ENCODE measurements around the gene ENO4. TPM values are rescaled to one million over a fixed set of nuclear protein-coding genes. Genes with fewer than 3 reads are reported as not detected.
A peak's percentile ranks its signal among the peaks of the same experiment; 100 is the strongest.

ENO4 gene
- total and polyA plus RNA-seq, 2 experiments from 2014 or later = 0.24 to 0.44 TPM

GRCh38 chr10:116880716-116881482, 31.6 kb downstream of the ENO4 start:
- H3K9me3 Mint-ChIP-seq = no peaks in the 10 kb centered on the region
- TF ChIP-seq REST (IDR thresholded peaks at IDR 0.05; ENCODE audit: unreplicated experiment) = no peak
- no peak for TF ChIP-seq EZH2 (IDR thresholded peaks at IDR 0.05; ENCODE audit: low read depth, unreplicated experiment)
- TF ChIP-seq EZH2phosphoT487 (IDR thresholded peaks at IDR 0.05; ENCODE audit: unreplicated experiment) = no peak
- H4K20me1 ChIP-seq (replicated peaks; ENCODE audit: insufficient read depth) = no peaks in the 10 kb centered on the region
- peaks cover 19% of the 10 kb centered on the region for H3K4me1 ChIP-seq (ENCODE audit: insufficient read depth)
- no peaks in the 10 kb centered on the region for H3K36me3 ChIP-seq (ENCODE audit: insufficient read depth)
- no peak overlapping the region for H2AFZ ChIP-seq
- H3K9me2 ChIP-seq (ENCODE audit: insufficient read depth) = no peaks in the 10 kb centered on the region
- peaks cover 18% of the 10 kb centered on the region for H3K4me1 Mint-ChIP-seq
- peaks cover 2% of the 10 kb centered on the region for H3K27me3 Mint-ChIP-seq (ENCODE audit: insufficient read depth, low read depth, poor library complexity)
- no peak overlapping the region for H3K27ac Mint-ChIP-seq
- H3F3A ChIP-seq (replicated peaks; ENCODE audit: low read depth) = no peaks in the 10 kb centered on the region
- H3K4me3 ChIP-seq = no peak overlapping the region
- H3K27me3 ChIP-seq (ENCODE audit: insufficient read depth) = no peaks in the 10 kb centered on the region
- no peaks in the 10 kb centered on the region for H3K36me3 Mint-ChIP-seq (ENCODE audit: low read depth)
- ATAC-seq = peak; percentile 73
- H3K4me3 Mint-ChIP-seq = no peak overlapping the region
- DNase-seq (ENCODE audit: low spot score) = no peak
- no peaks in the 10 kb centered on the region for H3K79me2 ChIP-seq (replicated peaks; ENCODE audit: insufficient read depth)
- 0 out of 2 replicates have a peak overlapping the region, but pooled peaks have one; percentile 34 for H3K4me2 ChIP-seq
- H3K27ac ChIP-seq (ENCODE audit: low read depth) = no peak overlapping the region

- H3K27me3 ChIP-seq (ENCODE audit: insufficient read depth) = no peaks in the 10 kb centered on the region
- H3K4me1 ChIP-seq (ENCODE audit: insufficient read depth) = peaks cover 34% of the 10 kb centered on the region
- H2AFZ ChIP-seq = no peak overlapping the region
- no peak for ATAC-seq
- H3K4me3 ChIP-seq = no peak overlapping the region
- H3K36me3 Mint-ChIP-seq (ENCODE audit: low read depth) = no peaks in the 10 kb centered on the region
- H3K27ac Mint-ChIP-seq = no peak overlapping the region
- H3K4me2 ChIP-seq = no peak overlapping the region
- no peaks in the 10 kb centered on the region for H3K79me2 ChIP-seq (replicated peaks; ENCODE audit: insufficient read depth)
- DNase-seq (ENCODE audit: low spot score) = no peak
- H3K9me3 Mint-ChIP-seq = no peaks in the 10 kb centered on the region
- H4K20me1 ChIP-seq (replicated peaks; ENCODE audit: insufficient read depth) = no peaks in the 10 kb centered on the region
- H3F3A ChIP-seq (replicated peaks; ENCODE audit: low read depth) = no peaks in the 10 kb centered on the region
- H3K27ac ChIP-seq (ENCODE audit: low read depth) = no peak overlapping the region
- no peak overlapping the region for H3K4me3 Mint-ChIP-seq
- TF ChIP-seq ZNF114 (CRISPR knock-in tag; IDR thresholded peaks at IDR 0.05) (no peak), CREB1 (CRISPR knock-in tag; IDR thresholded peaks at IDR 0.05; ENCODE audit: low read depth) (no peak), ETS1 (IDR thresholded peaks at IDR 0.05) (no peak), ZNF462 (CRISPR knock-in tag; IDR thresholded peaks at IDR 0.05) (no peak)
- H3K9me2 ChIP-seq (ENCODE audit: insufficient read depth) = no peaks in the 10 kb centered on the region
- peaks cover 26% of the 10 kb centered on the region for H3K4me1 Mint-ChIP-seq
- peaks cover 2% of the 10 kb centered on the region for H3K27me3 Mint-ChIP-seq (ENCODE audit: insufficient read depth, low read depth, poor library complexity)
- no peaks in the 10 kb centered on the region for H3K36me3 ChIP-seq (ENCODE audit: insufficient read depth)
These were observed 33.3 kb downstream of the ENO4 start for GRCh38 chr10:116882639-116883038.
